ENCODE measurements around the gene ING2.

DNA sequence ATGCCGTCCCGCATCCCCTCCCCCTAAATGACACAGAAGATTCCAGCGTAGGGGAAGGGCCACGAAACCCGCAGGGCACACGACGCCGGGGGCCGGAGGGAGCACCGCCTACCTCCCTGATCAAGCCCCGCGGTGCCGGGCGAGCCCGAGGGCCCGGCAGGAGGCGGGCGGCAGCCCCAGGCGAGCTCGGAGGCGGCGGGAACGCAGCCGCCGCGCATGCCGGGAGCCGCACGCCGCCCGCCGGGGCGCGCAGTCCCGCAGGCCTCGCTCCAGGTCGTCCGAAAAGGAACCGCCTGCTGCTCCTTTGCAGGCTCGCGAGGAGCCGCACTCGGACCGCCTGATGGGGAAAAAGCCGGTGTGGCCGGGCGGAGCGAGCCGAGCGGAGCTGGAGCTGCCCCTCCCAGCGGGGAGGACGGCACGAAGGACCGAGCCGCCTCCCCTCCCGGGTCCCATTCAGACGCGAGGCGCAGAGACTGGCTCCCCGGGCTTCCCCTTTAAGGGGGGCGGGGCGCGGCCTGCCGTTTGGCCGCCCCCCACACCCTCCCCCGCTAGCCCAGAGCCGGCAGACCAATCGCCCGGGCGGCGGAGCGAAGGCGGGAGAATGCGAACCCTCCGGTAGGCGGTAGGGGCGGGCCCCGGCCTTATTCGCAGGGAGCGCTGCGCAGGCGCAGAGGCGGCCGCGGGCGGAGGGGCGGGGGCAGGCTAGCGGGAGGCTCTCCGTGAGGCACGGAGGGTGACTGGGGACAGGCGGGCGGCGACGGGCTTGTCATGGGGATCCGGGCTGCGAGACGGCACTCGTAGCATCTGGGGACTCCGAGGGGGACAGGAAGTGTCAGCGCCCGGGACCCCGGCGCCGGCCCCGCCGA lies 561 bp upstream of the ING2 start:
- peak; percentile 61 to 90 for TF ChIP-seq POLR2AphosphoS5 (IDR thresholded peaks at IDR 0.05)
- peak in 1 of 4 donors; percentile 17 for TF ChIP-seq EP300 (IDR thresholded peaks at IDR 0.05)
- peak in 3 of 4 donors; percentile 33 to 80 (median 67) for TF ChIP-seq POLR2A (IDR thresholded peaks at IDR 0.05)
- TF ChIP-seq, protein P1, sequence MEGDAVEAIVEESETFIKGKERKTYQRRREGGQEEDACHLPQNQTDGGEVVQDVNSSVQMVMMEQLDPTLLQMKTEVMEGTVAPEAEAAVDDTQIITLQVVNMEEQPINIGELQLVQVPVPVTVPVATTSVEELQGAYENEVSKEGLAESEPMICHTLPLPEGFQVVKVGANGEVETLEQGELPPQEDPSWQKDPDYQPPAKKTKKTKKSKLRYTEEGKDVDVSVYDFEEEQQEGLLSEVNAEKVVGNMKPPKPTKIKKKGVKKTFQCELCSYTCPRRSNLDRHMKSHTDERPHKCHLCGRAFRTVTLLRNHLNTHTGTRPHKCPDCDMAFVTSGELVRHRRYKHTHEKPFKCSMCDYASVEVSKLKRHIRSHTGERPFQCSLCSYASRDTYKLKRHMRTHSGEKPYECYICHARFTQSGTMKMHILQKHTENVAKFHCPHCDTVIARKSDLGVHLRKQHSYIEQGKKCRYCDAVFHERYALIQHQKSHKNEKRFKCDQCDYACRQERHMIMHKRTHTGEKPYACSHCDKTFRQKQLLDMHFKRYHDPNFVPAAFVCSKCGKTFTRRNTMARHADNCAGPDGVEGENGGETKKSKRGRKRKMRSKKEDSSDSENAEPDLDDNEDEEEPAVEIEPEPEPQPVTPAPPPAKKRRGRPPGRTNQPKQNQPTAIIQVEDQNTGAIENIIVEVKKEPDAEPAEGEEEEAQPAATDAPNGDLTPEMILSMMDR (IDR thresholded peaks at IDR 0.05) = peak in 5 of 6 experiments; percentile 29 to 55 (median 32)

Measured in upper lobe of left lung (tissue), 4 donors.